Cardiac fibroblast (primary cell): ENCODE data around the gene TIGD7.

ENCODE experiments used
- DNase-seq, 2 donors: peaks; one replicate each; pipeline versions ENCODE4 v3.0.0 to v3.0.0-alpha.2; 2010; ENCODE audit warnings: low read depth in 2 of 2
- H3K4me3 ChIP-seq, 2 donors: replicated peaks in 1 of 2; 1 replicate in 1 of 2; 2 replicates in 1 of 2; pipeline ENCODE4 v1.5.1; 2011; ENCODE audit warnings: low read depth in 2 of 2, low read length in 2 of 2, mild to moderate bottlenecking in 2 of 2, moderate library complexity in 1 of 2
- CTCF ChIP-seq: IDR thresholded peaks from one replicate; pipeline ENCODE4 v1.5.1; 2011; ENCODE audit warnings: low read depth, mild to moderate bottlenecking, low read length, inconsistent platforms

Gene TIGD7

GRCh38 chr16:3295783-3296182, 9.4 kb downstream of the TIGD7 start:
- no peak for DNase-seq
- no peak overlapping the region for H3K4me3 ChIP-seq
- no peak for TF ChIP-seq CTCF

- TF ChIP-seq CTCF = no peak
- H3K4me3 ChIP-seq = no peak overlapping the region
- no peak for DNase-seq
These were observed 10.0 kb downstream of the TIGD7 start for GRCh38 chr16:3295209-3295608.

- peak in 1 of 2 donors; percentile 12 for DNase-seq
- H3K4me3 ChIP-seq = no peak overlapping the region
- no peak for TF ChIP-seq CTCF
These were observed 12.6 kb downstream of the TIGD7 start for GRCh38 chr16:3292604-3293003.

- no peak for TF ChIP-seq CTCF
- peak in 1 of 2 donors; percentile 6 for DNase-seq
- H3K4me3 ChIP-seq = no peak overlapping the region
These were observed 15.1 kb downstream of the TIGD7 start for GRCh38 chr16:3289998-3290673.

GRCh38 chr16:3285131-3285530, 20.1 kb downstream of the TIGD7 start:
- no peak for DNase-seq
- no peak for TF ChIP-seq CTCF
- H3K4me3 ChIP-seq = peak overlapping the region; percentile 92 to 99

- DNase-seq = peak in 1 of 2 donors; percentile 9
- TF ChIP-seq CTCF = no peak
- peak overlapping the region; percentile 92 to 99 for H3K4me3 ChIP-seq
These were observed 21.4 kb downstream of the TIGD7 start for GRCh38 chr16:3283543-3284447.
